GM21381 (cell line): ENCODE measurements around the gene HNRNPAB.
"Not testable (repeated sequence)": the region's sequence is repeated elsewhere in the genome, so short reads cannot be mapped to it uniquely, and the experiment has no call there.

Experiments used
- ATAC-seq: cut with Tn5 transposase; IDR thresholded peaks from one replicate; pipeline ENCODE4 v1.9.1; 2021; ENCODE audit warnings: mild to moderate bottlenecking, moderate library complexity; ENCODE audit not compliant: unreplicated experiment

Gene HNRNPAB

DNA sequence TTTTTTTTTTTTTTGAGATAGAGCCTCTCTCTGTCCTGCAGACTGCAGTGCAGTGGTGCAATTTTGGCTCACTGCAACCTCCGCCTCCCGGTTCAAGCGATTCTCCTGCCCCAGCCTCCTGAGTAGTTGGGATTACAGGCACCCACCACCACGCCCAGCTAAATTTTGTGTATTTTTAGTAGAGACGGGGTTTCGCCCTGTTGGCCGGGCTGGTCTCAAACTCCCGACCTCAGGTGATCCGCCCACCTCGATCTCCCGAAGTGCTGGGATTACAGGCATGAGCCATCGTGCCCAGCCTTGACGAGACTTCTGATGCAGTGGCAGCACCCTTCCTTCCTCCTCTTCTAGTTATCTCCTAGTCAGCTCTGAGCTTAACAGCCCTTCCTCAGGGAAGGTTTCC is 24.8 kb downstream of the HNRNPAB start:
- not testable (repeated sequence) for ATAC-seq

DNA sequence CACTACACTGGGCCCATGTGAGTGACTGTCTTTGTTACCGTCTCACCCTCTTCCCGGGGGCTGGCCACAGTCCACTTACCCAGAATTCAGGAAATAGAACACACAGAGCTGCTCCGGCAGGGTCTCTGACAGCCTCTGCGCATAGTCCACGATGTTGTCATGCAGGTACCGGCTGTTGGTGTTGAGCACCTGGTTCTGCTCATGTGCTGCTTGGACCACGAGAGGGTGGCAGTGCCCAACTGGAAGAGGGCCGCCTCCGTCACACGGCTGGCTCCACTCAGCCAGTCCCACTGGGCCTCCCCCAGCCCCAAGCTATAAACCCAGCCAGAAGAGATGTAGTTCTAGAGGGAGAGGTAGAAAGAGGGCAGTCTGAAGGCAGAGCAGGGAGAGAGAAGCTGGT is 25.5 kb downstream of the HNRNPAB start:
- ATAC-seq = no peak

DNA sequence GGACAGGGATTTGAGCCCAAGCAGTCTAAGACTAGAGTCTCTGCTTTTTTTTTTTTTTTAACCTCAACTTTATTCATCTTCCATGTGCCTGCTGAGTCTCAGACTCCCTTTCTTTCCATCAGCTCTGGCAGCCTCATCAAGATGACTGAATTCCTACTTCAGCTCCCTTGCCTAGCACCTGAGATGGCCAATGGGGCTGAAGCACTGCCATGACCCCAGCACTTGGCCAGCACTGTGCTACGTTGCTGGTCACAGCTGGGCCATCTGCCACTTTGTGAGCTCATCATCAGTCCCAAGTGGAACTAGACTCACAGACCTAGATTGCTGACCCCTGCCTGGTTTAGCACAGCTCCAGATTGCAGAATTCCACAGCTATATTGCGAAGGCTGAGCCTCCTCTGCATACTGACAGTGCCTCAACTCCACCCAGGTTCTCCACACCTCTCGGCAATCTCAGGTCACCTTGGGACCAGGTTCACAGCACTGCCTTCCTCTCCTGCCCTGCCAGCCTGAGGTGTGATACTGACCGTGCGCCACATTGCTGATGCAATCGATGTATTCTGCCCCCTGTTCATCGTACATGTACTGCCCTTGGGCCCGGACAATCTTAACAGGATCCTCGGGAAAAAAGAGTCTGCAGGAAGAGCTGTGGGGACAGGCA is 26.7 kb downstream of the HNRNPAB start:
- ATAC-seq = no peak

DNA sequence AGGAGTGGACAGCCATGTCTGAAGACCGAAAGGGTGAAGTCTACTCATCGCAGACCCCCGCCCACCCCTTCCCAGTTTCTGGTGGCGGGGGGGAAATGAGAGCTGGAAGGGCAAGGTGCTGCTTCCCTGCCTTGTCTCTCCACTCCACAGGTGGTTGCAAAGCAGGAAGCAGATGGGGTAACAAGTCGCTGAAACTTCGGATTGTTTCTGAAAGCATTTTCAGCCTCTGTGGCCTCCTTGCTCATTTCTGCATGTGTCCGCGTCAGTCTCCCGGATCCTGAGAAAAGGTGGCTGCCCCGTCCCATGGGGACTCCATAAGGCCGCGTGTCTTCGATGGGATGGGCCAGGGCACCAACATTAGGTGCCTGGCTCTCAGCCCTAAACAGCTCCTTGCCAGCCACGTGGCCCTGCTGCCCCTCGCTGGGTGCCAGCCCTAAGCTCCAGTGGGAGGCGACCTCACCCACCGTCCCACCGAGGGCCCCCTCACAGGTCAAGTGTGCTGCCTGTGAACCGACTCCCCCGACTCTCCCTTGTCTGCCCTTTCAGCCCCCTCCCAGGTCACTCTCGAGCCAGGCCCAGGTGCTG is 27.3 kb downstream of the HNRNPAB start:
- no peak for ATAC-seq

DNA sequence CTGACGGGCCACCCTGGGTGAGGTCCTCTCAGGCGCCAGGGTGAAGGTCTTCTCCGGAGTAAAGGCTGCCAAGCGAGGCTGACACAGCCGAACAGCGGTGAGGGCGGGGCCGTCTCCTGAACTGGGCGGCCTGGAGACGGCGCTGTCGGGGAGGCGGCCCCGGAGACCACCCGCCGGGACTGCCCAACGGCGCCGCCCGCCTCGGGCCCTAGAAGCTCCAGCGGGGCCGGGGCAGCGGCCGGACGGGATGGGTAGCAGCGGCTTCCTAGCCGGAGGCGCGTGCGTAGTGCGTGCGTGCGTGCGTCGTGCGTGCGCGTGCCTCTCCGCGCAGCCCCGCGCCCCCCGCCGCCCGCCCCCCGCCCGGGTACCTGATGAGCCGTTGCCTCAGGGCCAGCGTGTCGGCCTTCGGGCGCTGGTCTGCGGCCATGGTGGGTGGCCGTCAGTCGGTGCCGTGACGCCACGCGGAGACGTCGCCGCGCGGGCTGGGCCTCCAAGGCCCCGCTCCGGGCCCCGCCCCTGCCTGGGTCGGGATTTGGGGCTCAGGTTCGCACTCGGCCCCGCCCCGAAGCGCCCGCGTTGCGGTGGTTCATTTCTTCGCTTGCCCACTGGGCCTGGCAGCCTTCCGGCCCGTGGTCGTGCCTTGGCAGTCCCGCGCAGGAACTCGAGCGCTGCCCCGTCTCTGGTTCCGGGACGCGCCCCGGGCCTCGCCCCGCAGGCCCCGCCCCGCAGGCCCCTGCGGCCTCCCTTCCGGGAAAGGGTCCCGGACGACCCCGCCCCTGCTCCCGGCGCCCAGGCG is 28.0 kb downstream of the HNRNPAB start, which contains the start of gene PHYKPL:
TSS of gene PHYKPL (minus strand) at position 679 of the 796 bp plus-strand sequence. CDS start at position 427, 252 bp downstream.
- ATAC-seq = peak; percentile 58

DNA sequence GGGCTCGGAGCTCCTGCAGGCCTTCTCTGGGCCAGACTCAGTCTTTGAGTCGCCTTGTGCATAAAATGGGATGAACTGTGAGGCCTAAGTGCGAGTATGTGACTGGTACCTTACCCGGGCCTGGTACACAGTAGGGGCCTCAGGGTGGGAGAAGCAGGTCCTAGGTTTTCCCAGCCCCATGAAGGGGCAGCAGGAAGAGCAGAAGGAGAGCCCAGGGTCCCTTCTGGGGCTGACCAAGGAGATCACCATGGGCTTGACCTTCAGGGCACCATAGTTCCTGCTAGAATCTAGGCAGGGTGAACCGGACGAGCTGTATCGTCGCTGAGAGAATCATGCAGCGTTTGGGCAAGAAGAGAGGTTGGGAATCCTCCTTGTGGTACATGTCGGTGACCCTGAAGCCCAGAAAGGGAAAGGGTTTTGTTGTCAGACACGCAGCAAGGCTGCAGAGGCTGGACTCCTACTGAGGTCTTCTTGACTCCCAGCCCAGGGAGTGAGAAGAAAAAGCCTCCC is 28.6 kb downstream of the HNRNPAB start:
- ATAC-seq = no peak

DNA sequence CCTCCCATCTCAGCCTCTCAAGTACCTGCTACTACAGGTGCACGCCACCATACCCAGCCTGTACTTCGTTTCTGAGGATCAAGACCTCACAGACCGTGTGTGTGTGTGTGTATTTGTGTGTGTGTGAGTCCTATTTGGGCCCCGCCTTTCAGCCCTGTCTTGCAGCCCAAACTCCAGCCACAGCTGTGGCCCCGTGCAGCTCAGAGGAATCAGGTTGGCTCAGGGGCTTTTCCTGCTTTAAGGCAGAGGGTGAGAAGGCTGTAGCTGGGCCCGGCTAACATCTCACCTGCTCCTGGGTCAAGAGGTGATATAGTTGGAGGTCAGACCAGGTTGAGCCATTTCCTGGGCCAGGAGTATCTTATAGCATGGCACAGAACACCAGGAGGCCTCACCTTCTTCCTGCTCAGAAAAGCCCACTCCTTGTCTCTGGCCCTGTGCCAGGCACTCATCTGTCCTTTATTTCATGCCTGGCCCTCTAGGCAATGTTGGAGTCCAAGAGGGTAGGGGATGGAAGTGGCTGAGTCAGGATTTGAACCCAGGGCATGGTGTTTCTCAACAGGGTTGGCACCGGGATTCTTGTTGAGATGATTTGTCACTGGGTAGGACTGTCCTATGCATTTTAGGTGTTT is 29.9 kb downstream of the HNRNPAB start:
- no peak for ATAC-seq

DNA sequence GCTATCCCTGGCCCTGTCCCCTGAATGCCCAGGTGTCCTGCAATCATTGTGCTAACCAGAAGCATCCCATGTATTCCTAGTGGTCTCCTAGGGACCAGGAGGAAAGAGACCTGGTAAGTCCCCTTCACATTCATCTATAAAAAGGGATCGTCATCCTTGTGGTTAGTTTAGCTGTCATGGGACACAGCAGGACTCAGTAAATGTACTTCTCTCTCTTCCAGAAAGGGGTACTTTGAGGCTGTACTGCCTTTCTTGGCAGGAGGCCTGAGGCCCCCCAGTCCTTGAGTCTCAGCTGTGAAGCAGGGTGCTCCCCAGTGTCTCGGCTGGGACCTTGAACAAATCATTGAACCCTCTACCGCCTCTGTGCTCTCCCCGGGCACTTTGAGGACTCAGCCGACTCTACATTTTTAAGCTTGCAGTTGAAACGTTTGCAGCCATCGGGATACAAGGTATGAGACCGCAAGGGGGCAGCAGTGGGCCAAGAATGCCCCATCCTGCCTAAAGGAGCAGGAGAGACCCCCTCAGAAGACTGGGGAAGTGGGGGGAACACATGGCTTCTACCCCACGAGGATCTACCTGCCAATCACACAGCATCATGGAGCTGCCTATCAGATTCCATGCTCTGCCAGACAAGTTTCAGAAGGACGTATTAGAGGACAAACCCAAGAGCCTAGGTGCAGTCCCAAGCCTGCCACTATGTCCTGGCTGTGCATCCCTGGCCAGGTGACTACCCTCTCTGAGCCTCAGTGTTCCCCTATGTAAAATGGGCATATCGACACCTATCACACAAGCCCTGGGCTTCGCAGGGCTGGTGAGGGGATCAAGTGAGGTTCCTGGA is 30.6 kb downstream of the HNRNPAB start:
- ATAC-seq = no peak

DNA sequence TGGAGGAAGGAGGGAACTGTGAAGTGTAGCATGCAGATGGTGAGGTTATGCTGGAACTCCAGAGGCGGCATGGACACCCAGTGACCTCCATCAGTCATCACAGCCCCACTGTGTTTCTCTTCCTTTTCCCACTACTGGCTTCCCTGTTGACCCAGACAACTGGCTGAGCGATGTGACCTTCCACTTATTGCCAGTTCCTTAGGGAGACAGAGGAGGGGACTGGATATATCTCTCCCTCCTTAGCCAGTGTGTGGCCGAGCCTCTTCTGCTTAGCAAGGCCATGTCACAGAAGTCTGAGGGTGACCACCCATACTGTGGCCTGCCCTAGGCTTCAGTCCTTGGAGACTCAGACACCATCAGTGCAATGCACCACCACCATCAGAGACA is 31.2 kb downstream of the HNRNPAB start:
- no peak for ATAC-seq

DNA sequence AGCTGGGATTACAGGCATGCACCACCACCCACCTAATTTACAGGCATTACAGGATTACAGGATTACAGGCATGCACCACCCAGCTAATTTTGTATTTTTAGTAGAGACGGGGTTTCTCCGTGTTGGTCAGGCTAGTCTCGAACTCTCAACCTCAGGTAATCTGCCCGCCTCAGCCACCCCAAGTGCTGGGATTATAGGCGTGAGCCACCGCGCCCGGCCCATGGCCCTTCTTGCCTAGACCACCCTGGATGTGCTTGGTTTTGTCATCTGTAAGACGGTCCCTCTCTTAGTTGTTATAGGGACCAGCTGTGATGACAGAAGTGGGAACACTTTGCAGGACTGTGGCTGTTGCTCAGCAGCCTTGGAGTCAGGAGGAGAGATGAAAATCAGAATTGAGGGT is 31.8 kb downstream of the HNRNPAB start:
- ATAC-seq = no peak

DNA sequence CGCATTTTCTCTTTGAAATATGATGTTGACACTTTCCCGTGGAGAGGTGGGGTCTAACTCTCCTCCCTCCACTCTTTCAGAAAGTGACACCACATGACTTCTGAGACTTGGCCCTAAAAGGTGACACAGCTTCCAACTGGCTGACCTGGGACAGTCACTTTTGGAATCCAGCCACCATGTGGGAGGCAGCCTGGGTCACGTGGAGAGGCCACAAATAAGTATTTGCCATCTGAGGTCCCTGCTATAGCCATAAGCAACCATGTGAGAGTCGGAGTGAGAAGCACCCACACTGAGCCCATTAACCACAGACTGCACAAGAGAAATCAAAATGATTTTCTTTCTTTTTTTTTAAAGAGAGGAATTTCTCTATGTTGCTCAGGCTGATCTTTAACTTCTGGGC is 32.3 kb downstream of the HNRNPAB start:
- ATAC-seq = no peak

DNA sequence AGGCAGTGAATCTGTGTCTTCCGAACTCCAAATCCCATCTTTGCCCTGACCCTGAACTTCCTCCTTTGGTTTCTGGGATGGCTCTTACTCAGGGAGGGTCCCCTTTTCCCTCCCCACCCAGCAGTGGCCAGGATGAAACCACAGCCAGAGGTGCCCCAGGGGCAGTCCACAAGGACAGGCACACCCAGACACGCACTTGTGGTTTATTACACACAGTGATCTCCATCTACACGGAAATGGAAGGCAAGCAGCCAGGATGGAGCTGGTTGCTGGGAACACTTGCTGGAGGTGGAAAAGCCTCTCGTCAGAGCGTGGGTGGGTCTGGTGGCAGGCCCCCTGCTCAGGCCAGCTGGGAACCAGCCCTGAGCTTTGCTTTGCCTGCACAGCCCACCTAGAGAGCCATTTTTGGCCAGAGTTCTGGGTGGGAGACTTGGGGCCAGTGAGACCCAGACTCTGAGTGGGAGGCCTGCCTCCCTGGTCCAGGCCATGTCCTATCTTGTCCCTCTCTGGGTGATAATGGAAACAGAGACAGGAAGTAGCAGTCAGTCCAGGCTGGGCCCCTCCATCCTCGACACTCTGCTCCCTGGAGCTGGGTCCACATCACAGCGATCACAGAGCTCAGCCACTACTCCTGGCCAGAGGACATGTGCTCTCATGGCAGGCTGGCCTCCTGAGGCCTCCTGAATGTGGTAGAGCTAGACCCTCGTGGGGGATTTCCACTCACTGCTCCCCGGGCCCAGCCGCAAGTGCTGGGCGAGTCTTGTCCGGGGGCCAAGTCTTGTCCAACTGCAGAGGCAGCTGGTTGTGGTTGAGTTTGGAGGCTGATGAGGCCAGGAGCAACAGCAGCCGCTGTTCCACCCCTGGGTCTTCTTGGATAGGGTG is 33.3 kb downstream of the HNRNPAB start:
- ATAC-seq = no peak

DNA sequence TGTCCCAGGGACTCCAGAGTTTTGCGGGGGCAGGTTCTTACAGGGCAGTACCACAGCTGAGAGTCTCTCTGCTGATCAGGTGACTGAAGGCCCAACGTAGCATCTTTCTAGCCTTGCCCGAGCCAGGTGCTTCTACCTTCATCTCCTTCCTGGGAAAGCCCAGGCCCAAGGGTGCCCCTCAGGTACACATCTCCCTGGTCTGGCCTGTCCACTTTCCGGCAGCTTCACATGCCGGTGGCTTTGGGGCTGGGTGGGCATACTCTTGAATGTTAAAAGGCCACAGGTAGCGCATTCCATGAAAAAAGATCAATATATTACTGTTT is 33.9 kb downstream of the HNRNPAB start:
- no peak for ATAC-seq

DNA sequence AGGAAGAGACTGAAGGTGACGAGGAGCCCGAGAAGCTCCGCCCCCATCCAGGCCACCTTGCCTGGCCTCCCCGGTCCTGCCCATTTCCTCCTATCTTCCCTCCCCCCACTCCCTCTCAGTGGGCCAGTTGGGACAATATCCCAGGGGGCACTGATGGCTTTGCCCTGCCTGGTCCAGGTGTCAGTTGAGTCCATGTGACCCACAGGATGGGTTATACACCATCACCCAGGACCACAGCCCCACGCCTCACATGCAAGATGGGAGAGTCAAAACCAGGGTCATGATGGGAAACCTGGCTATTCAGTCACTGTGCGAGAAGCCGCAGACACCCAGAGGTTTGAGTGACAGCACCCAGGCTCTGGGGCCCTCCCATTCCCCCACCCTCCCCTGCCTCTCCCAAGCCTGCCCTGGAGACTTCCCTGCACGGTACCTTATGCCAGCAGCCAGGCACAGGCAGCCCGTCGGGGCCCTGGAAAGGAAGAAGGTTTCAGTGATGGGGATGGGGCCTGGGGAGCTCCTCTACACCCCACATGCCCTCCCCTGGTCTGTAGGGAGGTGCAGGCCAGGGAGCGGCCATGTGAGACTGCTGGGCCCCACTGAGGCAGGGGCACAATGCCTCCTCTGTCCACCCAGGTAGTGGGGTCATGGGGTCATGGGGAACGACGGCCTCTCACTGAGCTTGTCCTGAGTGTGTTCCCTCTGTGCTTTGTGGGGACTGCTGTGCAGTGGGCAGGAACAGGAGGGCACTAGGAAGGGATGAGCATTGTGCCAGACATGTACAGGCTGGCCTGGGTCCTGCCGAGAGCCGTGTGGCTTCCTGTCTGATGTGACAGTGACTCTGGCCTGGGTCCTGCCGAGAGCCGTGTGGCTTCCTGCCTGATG is 34.6 kb downstream of the HNRNPAB start:
- no peak for ATAC-seq

DNA sequence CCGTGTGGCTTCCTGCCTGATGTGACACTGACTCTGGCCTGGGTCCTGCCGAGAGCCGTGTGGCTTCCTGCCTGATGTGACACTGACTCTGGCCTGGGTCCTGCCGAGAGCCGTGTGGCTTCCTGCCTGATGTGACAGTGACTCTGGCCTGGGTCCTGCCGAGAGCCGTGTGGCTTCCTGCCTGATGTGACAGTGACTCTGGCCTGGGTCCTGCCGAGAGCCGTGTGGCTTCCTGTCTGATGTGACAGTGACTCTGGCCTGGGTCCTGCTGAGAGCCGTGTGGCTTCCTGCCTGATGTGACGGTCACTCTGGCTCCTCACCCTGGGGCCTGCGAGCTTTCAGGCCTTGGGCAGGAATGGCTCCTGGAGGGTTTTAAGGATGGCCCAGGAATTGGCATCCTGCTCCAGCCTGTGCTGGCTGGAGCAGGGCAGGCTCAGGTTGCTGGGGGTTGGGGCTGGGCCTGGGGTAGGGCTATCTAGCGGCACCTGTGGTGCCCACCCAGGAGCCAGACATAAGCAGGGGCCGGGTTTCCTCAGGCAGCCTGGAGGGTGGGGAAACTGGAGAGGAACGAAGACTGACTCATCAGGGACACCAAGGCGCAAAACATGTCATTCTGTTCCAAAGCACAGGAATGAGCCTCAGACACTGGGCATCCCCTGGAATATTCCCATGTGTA is 35.4 kb downstream of the HNRNPAB start:
- not testable (repeated sequence) for ATAC-seq

DNA sequence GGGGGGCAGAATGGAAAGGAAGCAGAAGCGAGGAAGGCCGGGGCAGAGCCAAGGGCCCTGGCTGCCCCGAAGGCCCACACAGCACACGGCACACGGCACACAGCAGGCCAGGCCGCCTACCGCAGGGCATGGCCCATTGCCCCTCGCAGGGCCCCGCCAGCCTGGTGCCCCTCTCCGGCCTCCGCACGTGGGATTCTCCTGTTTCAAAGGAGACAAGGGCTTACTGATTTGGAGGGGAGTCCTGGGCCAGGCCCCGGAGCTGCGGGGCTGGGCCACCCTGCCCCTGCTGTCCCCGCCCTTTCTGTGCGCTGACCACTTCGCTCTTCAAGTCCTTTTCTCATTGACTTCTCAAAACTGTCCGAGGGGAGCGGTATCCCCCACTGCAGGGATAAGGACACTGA is 36.0 kb downstream of the HNRNPAB start:
- no peak for ATAC-seq

DNA sequence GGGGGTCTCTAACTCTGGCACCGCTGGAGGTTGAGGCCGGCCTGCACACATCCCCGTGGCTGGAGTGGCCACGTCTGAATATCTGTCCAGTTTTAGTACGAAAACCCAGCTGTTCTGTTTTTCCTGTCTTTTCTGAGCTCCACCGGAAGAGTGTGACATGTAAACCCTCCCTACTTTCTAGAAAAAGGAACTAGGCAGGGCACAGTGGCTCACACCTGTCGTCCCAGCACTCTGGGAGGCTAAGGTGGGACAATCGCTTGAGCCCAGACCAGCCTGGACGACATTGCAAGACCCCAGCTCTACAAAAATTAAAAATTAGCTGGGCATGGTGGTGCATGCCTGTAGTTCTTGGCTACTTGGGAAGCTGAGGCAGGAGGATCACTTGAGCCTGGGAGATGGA is 36.4 kb downstream of the HNRNPAB start:
- ATAC-seq = peak; percentile 29

DNA sequence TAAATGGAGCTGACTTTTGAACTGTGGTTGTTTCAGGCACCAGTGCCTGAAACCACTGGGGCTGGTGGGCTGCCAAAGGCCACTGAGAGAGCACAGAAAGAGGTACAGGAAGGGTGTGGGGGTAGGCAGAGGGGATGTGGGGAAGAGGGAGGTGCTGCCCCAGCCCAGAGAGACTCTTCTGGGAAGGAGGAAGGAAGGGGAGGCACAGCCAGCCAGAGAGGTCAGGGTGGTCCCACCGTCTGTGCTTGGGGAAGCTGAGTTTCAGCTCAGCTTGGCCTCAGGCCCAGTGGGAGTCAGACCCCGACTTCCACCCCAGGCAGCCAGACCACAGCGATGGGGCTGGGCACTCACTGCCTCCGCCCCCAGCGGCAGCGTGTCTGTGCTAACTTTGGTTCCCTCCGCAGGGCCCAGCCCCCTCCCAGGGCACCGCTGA is 36.9 kb downstream of the HNRNPAB start:
- ATAC-seq = peak; percentile 34
